ENCODE results near the gene AGPS.

AGPS gene

GRCh38 chr2:177478907-177479306, 86.3 kb downstream of the AGPS start:
- Histone ChIP-seq H3K9ac (ENCODE audit: low read depth, low read length) (no peak overlapping the region), H4K20me1 (ENCODE audit: insufficient read depth, low read length) (no peaks in the 10 kb centered on the region), H3K4me1 (ENCODE audit: insufficient read depth, low read length) (no peaks in the 10 kb centered on the region), H3K4me3 (ENCODE audit: low read depth in 1 of 2, low read length in 2 of 2) (no peak overlapping the region), H3K79me2 (ENCODE audit: insufficient read depth, low read length) (no peaks in the 10 kb centered on the region), H2AFZ (ENCODE audit: low read depth, low read length) (no peak overlapping the region), H3K36me3 (ENCODE audit: insufficient read depth, low read length) (peaks cover 44% of the 10 kb centered on the region; the same call in 1 of the 2 replicates), H3K9me3 (ENCODE audit: insufficient read depth, low read length, severe bottlenecking) (no peaks in the 10 kb centered on the region), H3K4me2 (ENCODE audit: insufficient read depth, low read length) (no peak overlapping the region), H3K27ac (ENCODE audit: low read length) (no peak overlapping the region), H3K27me3 (ENCODE audit: insufficient read depth, low read length, poor library complexity) (no peaks in the 10 kb centered on the region)
- TF ChIP-seq EZH2 (IDR thresholded peaks at IDR 0.05; ENCODE audit: borderline replicate concordance, low read depth, low read length, severe bottlenecking) (no peak), CTCF (IDR thresholded peaks at IDR 0.05; ENCODE audit: borderline replicate concordance, extremely low read depth, low read length, poor library complexity, severe bottlenecking) (no peak)
- DNase-seq (no peak), ATAC-seq (ENCODE audit: insufficient read depth, low read depth) (no peak)

DNA sequence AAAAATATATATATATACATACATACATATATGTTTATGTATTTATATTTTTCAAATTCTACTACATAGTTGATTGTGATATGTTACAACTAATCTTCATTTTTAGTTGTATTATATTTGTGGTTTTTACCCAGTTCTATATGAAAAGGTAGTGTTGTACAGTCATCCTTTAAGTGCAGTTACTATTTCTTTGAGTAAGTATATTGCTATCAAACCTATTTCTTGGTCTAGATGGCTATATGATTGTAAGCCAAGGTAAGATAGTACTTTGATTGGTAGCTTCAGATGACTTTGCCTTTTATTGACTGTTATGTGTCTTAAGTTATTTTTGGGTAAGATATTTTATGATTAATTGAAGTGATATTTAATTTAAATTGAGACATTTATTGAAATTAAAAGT, 89.6 kb downstream of the AGPS start:
- DNase-seq (no peak), ATAC-seq (ENCODE audit: insufficient read depth, low read depth) (no peak)
- Histone ChIP-seq H3K4me1 (ENCODE audit: insufficient read depth, low read length) (no peaks in the 10 kb centered on the region), H3K27me3 (ENCODE audit: insufficient read depth, low read length, poor library complexity) (no peaks in the 10 kb centered on the region), H3K79me2 (ENCODE audit: insufficient read depth, low read length) (no peaks in the 10 kb centered on the region), H2AFZ (ENCODE audit: low read depth, low read length) (no peak overlapping the region), H3K4me2 (ENCODE audit: insufficient read depth, low read length) (no peak overlapping the region), H3K9ac (ENCODE audit: low read depth, low read length) (no peak overlapping the region), H3K27ac (ENCODE audit: low read length) (no peak overlapping the region), H3K9me3 (ENCODE audit: insufficient read depth, low read length, severe bottlenecking) (no peaks in the 10 kb centered on the region), H3K4me3 (ENCODE audit: low read depth in 1 of 2, low read length in 2 of 2) (no peak overlapping the region), H4K20me1 (ENCODE audit: insufficient read depth, low read length) (no peaks in the 10 kb centered on the region), H3K36me3 (ENCODE audit: insufficient read depth, low read length) (peaks cover 31% of the 10 kb centered on the region; the same call in 1 of the 2 replicates)
- TF ChIP-seq EZH2 (IDR thresholded peaks at IDR 0.05; ENCODE audit: borderline replicate concordance, low read depth, low read length, severe bottlenecking) (no peak), CTCF (IDR thresholded peaks at IDR 0.05; ENCODE audit: borderline replicate concordance, extremely low read depth, low read length, poor library complexity, severe bottlenecking) (no peak)

DNA sequence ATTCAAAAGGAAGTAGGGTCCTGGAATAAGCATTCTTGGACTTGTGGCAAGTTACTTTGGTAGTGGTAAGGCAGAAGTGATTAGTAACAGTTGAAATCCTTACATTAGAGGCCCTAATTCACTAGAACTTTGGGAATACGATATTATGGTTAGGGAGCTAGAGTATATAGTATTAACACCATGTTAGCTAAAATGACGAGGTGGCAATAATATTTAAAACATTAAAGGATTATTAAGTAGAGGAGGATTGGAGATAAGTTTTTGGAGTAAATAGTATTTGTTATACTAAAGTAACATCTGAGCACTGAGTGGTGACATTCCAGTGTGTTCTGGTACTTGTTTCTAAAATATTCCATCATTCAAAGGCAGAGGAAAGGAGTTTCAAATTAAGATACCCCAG, 91.0 kb downstream of the AGPS start:
- no peaks in the 10 kb centered on the region for H3K79me2 ChIP-seq (ENCODE audit: insufficient read depth, low read length)
- H2AFZ ChIP-seq (ENCODE audit: low read depth, low read length) = no peak overlapping the region
- no peak overlapping the region for H3K27ac ChIP-seq (ENCODE audit: low read length)
- no peak overlapping the region for H3K9ac ChIP-seq (ENCODE audit: low read depth, low read length)
- peaks cover 31% of the 10 kb centered on the region; the same call in 1 of the 2 replicates for H3K36me3 ChIP-seq (ENCODE audit: insufficient read depth, low read length)
- H3K4me2 ChIP-seq (ENCODE audit: insufficient read depth, low read length) = no peak overlapping the region
- H3K9me3 ChIP-seq (ENCODE audit: insufficient read depth, low read length, severe bottlenecking) = no peaks in the 10 kb centered on the region
- H3K27me3 ChIP-seq (ENCODE audit: insufficient read depth, low read length, poor library complexity) = no peaks in the 10 kb centered on the region
- H3K4me3 ChIP-seq (ENCODE audit: low read depth in 1 of 2, low read length in 2 of 2) = no peak overlapping the region
- H3K4me1 ChIP-seq (ENCODE audit: insufficient read depth, low read length) = no peaks in the 10 kb centered on the region
- no peak for TF ChIP-seq EZH2 (IDR thresholded peaks at IDR 0.05; ENCODE audit: borderline replicate concordance, low read depth, low read length, severe bottlenecking)
- no peak for TF ChIP-seq CTCF (IDR thresholded peaks at IDR 0.05; ENCODE audit: borderline replicate concordance, extremely low read depth, low read length, poor library complexity, severe bottlenecking)
- no peak for DNase-seq
- no peak for ATAC-seq (ENCODE audit: insufficient read depth, low read depth)
- no peaks in the 10 kb centered on the region for H4K20me1 ChIP-seq (ENCODE audit: insufficient read depth, low read length)

Measured in DND-41 (cell line).